GM23338 (cell line): ENCODE results near the gene WNK2.

ENCODE experiments used
- CREB1 ChIP-seq: fragments of 250-450 bp; sonication (Bioruptor Pico); IDR thresholded peaks from 2 replicates; pipeline ENCODE4 v1.5.0; 2020; ENCODE audit warnings: low read depth, mild to moderate bottlenecking, moderate library complexity
- EZH2 ChIP-seq: fragments of 200-600 bp; sonication (generic); IDR thresholded peaks from one replicate; pipeline ENCODE4 v1.8.0; 2017; ENCODE audit warnings: antibody characterized with exemption, mild to moderate bottlenecking, low read depth; ENCODE audit not compliant: unreplicated experiment
- EZH2phosphoT487 ChIP-seq: fragments of 200-600 bp; sonication (generic); IDR thresholded peaks from one replicate; pipeline ENCODE4 v1.8.1; 2018; ENCODE audit warnings: antibody characterized with exemption; ENCODE audit not compliant: unreplicated experiment
- JUNB ChIP-seq: IDR thresholded peaks from one replicate; pipeline ENCODE4 v1.6.1; 2016; ENCODE audit warnings: antibody characterized with exemption; ENCODE audit not compliant: unreplicated experiment
- POLR2AphosphoS5 ChIP-seq: IDR thresholded peaks from 2 replicates; pipeline ENCODE4 v1.6.1; 2016; ENCODE audit warnings: antibody characterized with exemption, low read depth
- STAT1 ChIP-seq: IDR thresholded peaks from one replicate; pipeline ENCODE4 v1.6.1; 2016; ENCODE audit warnings: antibody characterized with exemption; ENCODE audit not compliant: unreplicated experiment
- ZNF114 ChIP-seq: fragments of 250-450 bp; sonication (Bioruptor Pico); IDR thresholded peaks from 2 replicates; pipeline ENCODE4 v1.5.0; 2020; ENCODE audit warnings: mild to moderate bottlenecking, moderate library complexity
- TF ChIP-seq, protein P1 (sequence below), 2 experiments: fragments of 200-600 bp in 1 of 2; sonication (generic) in 1 of 2; conservative IDR thresholded peaks; 2 replicates each; pipeline versions ENCODE4 v1.5.1 to v1.6.1; 2016 to 2017; ENCODE audit warnings: antibody characterized with exemption in 2 of 2, low read depth in 2 of 2, mild to moderate bottlenecking in 2 of 2, moderate library complexity in 1 of 2
- TF ChIP-seq, protein P2 (sequence below): IDR thresholded peaks from 2 replicates; pipeline ENCODE4 v1.6.1; 2016; ENCODE audit warnings: antibody characterized with exemption

DNA sequence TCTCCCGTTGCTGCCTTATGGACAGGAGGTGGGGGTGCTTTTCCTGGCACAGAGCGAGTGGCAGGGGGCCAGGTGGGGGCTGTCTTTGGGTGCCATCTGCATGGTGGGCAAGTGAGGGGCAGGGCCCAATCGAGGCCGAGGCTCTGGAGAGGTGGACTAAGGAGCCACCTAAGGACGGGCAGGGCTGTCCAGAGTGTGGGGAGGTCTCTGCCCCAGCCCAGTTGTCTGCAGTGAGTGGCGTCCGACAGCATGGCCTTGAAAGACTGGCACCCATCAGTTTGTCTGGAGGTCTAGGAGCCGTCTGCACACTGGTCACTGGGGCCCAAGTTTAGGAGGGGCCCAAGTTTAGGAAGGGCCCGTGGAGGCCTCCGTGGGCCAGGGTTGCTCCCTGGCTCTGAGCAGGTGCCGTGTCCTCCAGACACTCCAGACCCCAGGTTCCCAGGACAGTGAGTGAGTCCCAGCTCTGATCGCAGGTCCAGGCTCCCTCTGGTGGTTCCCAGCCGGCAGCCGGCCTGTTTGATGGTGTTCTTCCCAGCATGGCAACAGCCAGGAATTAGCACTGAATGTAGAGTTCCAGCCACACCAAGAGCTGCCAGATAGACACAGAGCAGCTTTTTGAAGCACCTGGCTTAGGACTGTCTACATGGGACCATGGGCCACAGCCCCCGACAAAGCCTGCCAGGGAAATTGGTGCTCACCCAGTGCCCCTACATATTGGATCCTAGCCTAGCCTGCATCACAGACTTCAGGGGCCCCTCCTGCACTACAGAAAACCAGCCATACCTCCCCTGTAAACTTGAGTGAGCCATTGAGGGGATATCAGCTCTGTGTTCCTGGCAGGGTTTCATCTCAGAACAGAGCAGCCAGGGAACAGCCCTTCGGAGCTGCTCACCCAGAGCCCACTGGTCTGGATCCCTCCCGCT, 120.9 kb downstream of the WNK2 start:
- TF ChIP-seq, protein P1, sequence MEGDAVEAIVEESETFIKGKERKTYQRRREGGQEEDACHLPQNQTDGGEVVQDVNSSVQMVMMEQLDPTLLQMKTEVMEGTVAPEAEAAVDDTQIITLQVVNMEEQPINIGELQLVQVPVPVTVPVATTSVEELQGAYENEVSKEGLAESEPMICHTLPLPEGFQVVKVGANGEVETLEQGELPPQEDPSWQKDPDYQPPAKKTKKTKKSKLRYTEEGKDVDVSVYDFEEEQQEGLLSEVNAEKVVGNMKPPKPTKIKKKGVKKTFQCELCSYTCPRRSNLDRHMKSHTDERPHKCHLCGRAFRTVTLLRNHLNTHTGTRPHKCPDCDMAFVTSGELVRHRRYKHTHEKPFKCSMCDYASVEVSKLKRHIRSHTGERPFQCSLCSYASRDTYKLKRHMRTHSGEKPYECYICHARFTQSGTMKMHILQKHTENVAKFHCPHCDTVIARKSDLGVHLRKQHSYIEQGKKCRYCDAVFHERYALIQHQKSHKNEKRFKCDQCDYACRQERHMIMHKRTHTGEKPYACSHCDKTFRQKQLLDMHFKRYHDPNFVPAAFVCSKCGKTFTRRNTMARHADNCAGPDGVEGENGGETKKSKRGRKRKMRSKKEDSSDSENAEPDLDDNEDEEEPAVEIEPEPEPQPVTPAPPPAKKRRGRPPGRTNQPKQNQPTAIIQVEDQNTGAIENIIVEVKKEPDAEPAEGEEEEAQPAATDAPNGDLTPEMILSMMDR (conservative IDR thresholded peaks at IDR 0.05; ENCODE audit: low read depth in 2 of 2), result peak; percentile 64 to 85
- TF ChIP-seq POLR2AphosphoS5, result no peak
- TF ChIP-seq EZH2, result no peak
- no peak for TF ChIP-seq CREB1 (CRISPR knock-in tag)
- TF ChIP-seq EZH2phosphoT487, result no peak
- TF ChIP-seq, protein P2, sequence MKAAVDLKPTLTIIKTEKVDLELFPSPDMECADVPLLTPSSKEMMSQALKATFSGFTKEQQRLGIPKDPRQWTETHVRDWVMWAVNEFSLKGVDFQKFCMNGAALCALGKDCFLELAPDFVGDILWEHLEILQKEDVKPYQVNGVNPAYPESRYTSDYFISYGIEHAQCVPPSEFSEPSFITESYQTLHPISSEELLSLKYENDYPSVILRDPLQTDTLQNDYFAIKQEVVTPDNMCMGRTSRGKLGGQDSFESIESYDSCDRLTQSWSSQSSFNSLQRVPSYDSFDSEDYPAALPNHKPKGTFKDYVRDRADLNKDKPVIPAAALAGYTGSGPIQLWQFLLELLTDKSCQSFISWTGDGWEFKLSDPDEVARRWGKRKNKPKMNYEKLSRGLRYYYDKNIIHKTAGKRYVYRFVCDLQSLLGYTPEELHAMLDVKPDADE, result no peak
- TF ChIP-seq ZNF114 (CRISPR knock-in tag), result no peak
- no peak for TF ChIP-seq JUNB
- no peak for TF ChIP-seq STAT1
